HuH-7.5 (cell line): ENCODE data around the gene C10orf53.

Experiments used
- DNase-seq: peaks from one replicate; pipeline ENCODE4 v3.0.0; 2011; ENCODE audit warnings: low spot score

The C10orf53 gene

GRCh38 chr10:49679480-49679893 is at the start of gene C10orf53:
Gene C10orf53 (plus strand): TSS chr10:49679651. CDS start chr10:49679698, 47 bp downstream.
- no peak for DNase-seq

- DNase-seq = no peak
Measured at GRCh38 chr10:49631975-49632374, 47.5 kb upstream of the C10orf53 start.

- no peak for DNase-seq
Measured at GRCh38 chr10:49632406-49633317, 46.8 kb upstream of the C10orf53 start.

- no peak for DNase-seq
Measured at GRCh38 chr10:49633327-49634068, 46.0 kb upstream of the C10orf53 start.

GRCh38 chr10:49634069-49634660 is 45.3 kb upstream of the C10orf53 start:
- no peak for DNase-seq

- no peak for DNase-seq
Measured at GRCh38 chr10:49642311-49642710, 37.1 kb upstream of the C10orf53 start.

- no peak for DNase-seq
Measured at GRCh38 chr10:49643241-49644034, 36.0 kb upstream of the C10orf53 start.

- no peak for DNase-seq
Measured at GRCh38 chr10:49644035-49644646, 35.3 kb upstream of the C10orf53 start.

- DNase-seq = no peak
Measured at GRCh38 chr10:49645417-49645816, 34.0 kb upstream of the C10orf53 start.

GRCh38 chr10:49645871-49646870 is 33.3 kb upstream of the C10orf53 start:
- DNase-seq = no peak

GRCh38 chr10:49647554-49647953 is 31.9 kb upstream of the C10orf53 start:
- DNase-seq = no peak

GRCh38 chr10:49647985-49648795 is 31.3 kb upstream of the C10orf53 start:
- DNase-seq = no peak

- no peak for DNase-seq
Measured at GRCh38 chr10:49649294-49649693, 30.2 kb upstream of the C10orf53 start.

GRCh38 chr10:49649936-49650723 is 29.3 kb upstream of the C10orf53 start:
- DNase-seq = no peak

GRCh38 chr10:49650724-49651034 is 28.8 kb upstream of the C10orf53 start:
- DNase-seq = no peak

- DNase-seq = no peak
Measured at GRCh38 chr10:49651039-49651835, 28.2 kb upstream of the C10orf53 start.

- DNase-seq = no peak
Measured at GRCh38 chr10:49651917-49652316, 27.5 kb upstream of the C10orf53 start.
